ENCODE data around the gene ENGASE.
"Not testable (repeated sequence)": the region's sequence is repeated elsewhere in the genome, so short reads cannot be mapped to it uniquely, and the experiment has no call there.

ENGASE gene, protein sequence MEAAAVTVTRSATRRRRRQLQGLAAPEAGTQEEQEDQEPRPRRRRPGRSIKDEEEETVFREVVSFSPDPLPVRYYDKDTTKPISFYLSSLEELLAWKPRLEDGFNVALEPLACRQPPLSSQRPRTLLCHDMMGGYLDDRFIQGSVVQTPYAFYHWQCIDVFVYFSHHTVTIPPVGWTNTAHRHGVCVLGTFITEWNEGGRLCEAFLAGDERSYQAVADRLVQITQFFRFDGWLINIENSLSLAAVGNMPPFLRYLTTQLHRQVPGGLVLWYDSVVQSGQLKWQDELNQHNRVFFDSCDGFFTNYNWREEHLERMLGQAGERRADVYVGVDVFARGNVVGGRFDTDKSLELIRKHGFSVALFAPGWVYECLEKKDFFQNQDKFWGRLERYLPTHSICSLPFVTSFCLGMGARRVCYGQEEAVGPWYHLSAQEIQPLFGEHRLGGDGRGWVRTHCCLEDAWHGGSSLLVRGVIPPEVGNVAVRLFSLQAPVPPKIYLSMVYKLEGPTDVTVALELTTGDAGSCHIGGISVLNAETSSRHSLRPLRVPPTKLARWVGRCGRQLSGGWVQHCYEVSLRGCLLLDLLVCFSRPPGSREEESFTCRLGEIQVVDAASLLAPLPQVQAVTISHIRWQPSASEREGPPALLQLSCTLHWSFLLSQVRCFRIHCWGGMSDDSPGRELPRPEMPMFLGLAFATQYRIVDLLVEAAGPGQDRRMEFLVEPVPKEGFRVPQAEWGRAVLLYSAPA

DNA sequence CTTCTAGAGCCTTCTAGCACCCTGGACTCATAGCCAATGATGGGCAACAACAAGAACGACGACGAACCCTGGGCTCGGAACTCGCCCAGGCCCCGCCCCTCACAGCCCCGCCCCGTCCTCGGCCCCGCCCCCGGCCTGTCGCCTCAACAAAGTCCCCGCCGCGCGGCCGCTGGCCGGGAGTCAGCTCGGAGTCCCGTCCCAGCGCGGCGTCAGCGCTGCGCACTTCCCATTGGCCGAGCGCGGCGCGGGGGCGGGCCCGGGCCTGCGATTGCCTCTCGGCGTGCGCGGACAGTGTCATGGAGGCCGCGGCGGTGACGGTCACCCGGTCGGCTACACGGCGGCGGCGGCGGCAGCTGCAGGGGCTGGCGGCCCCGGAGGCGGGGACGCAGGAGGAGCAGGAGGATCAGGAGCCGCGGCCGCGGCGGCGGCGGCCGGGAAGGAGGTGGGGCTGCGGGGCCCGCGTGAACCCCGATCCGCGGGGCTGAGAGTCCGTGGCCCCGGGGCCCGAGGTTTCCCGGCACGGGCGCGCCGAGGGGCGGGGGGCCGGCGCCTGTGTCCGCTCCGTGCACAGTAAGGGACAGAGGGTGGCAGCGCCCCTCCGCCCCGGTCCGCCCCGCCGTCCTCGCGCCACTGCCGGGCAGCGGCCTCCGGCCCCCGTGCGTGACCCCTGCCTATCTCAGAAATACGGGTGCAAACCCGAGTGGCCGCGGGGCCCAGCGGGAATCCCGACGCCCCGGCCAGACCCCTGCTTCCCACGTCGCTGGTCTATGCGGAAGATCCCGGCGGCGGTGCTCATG is at the start of gene ENGASE:
TSS of gene ENGASE (plus strand) at position 176 of the 797 bp plus-strand sequence. CDS start at position 297, 121 bp downstream.
- DNase-seq (ENCODE audit: low read depth in 2 of 2): peak; percentile 80

DNA sequence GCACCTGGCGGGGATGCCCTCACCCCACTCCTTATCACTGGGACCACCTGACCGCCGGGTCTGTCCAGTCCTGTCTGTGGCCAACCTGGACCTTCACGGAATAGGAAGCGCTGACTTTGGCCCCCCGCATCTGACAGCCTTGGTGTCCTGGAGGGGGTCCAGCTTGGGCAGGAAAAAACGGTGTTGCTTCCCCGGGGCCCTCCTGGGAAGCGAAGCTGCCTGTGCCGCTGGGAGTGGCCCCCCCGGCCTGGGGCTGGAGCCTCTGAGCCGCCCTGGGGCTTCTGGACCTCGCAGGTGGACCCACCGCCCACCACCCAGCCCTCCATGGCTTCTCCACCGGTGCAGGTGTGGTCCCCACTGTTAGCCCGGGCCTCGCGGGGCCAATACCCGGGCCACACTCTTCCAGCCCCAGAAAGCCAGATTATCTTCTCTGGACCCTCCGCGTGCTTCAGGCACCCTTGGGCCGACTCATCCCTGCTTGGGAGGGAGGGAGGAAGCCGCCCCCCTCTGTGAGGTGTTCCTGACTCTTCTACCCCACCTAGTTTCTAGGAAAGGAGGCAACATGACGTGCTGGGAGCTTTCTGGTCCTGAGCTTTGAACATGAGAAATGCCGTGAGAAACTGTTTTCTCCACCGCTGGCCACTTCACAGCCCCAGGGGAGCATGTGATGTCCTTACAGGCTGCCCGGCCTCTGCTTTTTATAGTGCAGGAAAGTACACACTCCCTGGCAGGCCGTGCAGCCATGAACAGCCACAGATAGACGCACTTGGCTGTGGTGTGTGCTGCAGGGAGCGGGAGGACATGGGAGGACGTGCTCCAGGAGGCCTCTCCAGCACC is 49.5 kb upstream of the ENGASE start:
- no peak for DNase-seq (ENCODE audit: low read depth in 2 of 2)

DNA sequence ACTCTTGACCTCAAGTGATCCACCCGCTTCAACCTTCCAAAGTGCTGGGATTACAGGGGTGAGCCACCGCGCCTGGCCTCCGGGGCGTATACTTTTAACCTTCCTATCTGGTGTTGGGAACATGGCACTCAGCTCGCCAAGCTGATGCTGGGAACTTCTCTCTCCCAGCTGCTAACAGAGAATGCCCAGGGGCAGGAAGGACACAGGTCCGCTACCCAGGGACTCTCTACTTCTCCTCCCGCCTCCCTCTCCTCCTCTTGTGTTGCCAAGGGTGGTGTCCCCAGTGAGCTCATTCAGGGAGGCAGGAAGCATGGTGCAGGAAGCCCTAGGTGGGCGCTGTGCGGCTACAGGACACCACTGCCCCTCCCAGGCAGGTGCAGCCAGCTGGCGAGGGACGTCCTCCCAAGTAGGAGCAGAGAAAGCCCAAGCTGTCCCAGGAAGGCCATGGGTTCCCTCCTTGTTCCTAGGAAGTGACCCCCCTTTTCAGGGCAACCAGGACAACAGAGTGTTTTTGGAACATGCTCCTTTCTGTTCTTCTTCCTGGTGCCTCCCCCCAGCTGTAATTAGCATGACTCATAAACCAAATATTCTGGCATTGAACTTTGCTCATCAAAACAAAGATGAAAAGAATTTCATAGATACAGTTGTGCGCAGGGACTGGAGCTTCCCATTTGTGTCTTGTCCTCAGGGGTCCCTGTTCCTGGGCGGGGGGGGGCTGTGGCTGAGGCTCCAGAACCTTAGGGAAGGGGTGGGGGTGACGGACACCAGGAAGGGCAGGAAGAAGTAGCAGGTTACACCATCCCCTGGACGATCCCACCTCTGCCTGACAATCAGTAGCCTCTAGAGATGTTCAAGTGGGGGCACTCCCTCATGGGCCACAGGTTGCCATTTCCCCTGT is 48.0 kb upstream of the ENGASE start:
- no peak for DNase-seq (ENCODE audit: low read depth in 2 of 2)

DNA sequence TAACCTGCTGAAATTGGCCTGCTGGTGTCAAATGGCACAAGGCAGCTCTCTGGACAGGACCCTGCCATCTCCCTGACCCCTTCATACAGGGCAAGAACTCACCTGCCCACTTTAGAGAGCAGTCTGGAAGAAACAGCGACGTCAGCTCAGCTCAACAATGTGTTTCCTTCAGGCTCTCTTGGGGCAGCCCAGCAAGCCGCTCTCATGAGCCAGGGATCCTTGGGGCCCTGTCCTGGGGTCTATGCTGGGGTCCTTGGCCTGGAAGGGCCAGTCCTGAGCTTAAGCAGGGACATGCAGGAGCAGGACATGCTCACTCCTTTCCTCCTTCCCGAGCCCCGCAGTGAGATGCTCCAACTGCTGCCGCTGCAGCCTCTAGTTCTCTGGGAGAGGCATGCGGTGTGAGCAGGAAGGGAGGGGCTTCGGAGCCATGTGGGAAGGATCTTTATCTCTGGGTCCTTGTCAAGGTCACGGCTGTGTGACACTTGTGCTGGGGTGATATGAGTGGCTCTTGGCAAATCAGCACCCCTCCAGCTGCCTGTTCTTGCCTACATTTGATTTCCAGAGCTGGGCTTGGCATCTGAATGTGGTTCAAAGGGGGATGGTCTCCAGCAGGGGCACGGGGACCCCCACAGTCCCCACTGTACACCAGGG is 47.2 kb upstream of the ENGASE start:
- DNase-seq (ENCODE audit: low read depth in 2 of 2): no peak

DNA sequence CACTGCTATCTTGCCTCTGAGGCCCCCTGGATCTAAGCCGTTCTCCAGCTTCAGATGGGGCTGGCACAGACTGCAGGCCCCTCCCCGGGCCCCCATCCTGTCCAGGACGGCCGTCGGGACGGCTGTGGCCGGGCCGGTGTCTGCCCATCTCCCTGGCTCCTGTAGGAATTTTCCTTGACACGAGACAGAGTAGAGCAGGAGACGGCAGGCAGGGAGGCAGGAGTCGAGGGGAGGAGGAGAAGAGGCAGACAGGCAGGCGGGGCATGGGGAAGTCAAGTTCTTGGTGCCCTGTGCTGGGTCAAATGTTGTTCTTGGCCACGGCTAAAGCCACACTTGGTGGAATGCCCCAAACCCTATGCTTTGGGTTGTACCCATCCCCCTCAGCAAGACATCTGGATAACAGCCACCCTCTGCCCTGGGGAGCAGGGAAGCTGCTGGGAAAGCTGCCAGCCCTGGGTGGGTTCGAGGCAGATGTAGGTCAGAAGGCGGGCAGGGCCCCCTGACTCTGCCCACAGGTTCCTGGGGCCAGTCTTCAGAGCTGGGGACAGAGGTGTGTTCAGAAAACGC is 46.6 kb upstream of the ENGASE start:
- no peak for DNase-seq (ENCODE audit: low read depth in 2 of 2)

DNA sequence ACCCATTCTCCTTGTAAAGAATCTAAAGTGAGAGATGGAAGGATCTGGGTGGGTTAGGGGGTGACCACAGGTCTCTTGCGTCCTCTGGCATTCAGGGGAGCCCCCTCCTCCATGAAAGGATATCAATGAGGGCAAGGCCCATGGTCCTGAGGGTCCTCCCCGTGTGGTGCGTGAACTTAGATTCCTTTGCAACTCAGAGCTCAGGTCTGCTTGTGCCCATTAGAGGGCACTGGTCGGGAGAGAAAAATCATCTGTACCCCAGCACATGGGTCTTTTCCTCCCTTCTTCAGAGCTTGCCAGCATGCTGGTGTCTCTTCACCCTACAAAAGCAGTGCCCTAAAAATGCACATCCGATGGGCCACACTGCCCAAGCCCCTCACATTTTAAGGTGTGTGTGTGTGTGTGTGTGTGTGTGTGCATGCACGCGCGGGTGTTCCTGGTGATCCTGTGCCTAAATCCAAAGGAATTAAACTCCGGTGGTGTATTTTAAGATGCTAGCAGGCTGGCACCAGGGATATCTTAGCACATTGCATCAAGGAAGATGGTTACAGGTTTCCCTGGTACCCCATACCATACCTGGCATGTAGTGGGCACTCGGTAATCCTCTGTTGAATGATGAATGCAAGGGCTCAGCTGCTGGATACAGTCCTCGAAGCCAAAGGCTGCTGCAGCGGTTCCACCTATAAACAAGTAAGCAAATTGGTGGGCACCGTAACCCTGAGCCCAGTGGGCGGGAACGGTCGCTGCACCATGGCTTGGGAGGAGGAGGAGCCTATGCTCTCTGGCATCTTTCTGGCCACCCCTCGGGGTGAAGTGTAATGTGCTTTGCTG is 45.9 kb upstream of the ENGASE start:
- no peak for DNase-seq (ENCODE audit: low read depth in 2 of 2)

DNA sequence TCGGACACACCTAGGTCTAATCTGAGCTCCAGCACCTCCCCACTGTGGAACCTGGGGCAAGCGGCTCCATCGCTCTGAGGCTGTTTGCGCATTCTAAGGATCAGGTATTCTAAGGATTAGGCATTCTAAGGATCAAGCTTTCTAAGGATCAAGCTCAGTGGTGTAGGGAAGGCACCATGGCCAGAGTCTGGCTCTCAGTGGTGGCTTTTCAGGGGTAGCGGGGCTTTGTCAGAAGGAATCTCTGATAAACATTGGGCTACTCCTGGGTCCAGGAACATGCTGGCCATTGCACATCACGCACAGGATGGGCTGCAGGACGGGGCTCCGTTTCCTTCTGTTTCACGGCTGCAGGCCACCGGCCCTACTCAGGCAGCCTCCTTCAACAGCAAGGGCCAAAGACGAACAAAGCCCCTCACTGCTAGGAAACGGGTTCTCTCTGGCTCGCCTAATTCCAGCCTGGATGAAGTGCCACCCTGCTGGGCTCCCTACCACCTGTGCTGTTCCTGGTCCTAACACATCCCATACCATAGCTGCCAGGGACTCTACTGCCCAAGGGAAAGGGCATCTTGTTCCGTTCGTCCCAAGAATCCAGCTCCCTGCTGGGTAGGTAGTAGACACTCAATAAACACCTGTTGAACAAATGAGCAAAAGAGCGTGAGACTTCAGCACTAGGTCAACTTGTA is 45.2 kb upstream of the ENGASE start:
- no peak for DNase-seq (ENCODE audit: low read depth in 2 of 2)

DNA sequence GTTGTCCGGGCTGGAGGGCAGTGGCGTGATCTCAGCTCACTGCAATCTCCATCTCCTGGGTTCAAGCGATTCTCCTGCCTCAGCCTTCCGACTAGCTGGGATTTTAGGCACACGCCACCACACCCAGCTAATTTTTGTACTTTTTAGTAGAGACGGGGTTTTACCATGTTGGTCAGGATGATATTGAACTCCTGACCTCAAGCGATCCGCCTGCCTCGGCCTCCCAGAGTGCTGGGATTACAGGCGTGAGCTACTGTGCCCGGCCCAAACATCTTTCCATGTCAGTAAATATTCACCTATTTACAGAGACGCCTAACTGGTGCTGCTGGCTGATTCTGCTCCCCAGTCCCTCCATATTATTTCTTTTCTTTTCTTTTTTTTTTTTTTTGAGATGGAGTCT is 44.0 kb upstream of the ENGASE start:
- DNase-seq (ENCODE audit: low read depth in 2 of 2): not testable (repeated sequence)

DNA sequence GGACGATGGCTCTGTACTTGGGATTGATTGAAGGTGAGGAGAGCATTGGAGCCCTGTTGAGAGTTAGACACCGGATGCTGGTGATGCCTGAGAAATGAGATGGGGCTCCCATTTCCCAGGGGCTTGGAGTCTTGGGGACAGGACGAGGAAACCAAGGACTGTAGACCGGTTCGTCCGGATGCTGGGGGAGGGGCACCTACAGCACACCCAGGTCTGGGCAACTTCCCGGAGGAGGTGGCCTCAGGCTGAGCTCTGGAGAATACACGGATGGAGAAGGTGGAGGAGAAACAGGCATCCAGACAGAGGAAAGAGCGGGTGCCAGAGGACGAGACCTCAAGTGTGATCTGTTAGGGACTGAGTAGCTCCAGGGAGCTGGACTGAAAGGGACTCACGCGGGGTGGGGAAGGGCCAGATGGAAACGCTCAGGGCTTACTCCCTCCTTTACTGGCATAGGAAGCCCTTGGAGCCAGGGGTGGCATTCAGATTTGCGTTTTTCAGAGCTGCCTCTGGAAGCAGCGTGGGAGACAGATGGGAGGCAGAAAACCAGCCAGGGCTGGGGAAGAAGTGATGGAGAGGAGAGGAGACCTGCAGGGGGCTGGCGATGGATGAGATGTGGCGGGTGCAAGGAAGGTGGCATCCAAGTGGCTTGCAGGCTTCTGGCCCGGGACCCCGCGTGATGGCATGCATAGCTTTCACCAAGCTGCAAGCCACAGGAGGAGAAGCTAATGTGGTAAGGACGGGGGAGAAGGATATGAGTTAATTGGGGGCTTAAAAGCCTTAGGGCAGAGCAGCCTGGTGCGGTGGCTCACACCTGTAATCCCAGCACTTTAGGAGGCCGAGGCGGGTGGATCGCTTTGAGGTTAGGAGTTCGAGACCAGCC is 42.4 kb upstream of the ENGASE start:
- DNase-seq (ENCODE audit: low read depth in 2 of 2): no peak

DNA sequence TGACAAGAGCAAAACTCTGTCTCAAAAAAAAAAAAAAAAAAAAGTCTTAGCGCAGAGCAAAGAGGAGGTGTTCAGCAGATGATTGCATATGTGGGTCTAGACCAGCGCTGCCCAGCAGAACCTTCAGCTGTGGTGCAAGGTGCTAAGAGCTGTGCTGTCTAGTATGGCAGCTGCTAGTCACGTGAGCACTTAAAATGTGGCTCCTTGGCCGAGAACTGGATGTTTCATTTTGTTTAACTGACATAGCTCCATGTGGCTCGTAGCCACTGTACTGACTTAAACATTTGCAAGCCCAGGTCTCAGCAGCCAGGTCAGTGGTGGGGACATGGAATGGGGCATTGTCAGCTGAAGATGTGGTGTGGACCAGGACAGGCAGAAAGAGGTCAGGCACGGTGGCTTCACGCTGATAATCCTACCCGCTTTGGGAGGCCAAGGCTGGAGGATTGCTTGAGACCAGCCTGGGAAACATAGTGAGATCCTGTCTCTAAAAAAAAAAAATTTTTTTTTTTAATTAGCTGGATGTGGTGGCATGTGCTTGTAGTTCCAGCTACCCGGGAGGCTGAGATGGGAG is 41.5 kb upstream of the ENGASE start:
- DNase-seq (ENCODE audit: low read depth in 2 of 2): no peak

DNA sequence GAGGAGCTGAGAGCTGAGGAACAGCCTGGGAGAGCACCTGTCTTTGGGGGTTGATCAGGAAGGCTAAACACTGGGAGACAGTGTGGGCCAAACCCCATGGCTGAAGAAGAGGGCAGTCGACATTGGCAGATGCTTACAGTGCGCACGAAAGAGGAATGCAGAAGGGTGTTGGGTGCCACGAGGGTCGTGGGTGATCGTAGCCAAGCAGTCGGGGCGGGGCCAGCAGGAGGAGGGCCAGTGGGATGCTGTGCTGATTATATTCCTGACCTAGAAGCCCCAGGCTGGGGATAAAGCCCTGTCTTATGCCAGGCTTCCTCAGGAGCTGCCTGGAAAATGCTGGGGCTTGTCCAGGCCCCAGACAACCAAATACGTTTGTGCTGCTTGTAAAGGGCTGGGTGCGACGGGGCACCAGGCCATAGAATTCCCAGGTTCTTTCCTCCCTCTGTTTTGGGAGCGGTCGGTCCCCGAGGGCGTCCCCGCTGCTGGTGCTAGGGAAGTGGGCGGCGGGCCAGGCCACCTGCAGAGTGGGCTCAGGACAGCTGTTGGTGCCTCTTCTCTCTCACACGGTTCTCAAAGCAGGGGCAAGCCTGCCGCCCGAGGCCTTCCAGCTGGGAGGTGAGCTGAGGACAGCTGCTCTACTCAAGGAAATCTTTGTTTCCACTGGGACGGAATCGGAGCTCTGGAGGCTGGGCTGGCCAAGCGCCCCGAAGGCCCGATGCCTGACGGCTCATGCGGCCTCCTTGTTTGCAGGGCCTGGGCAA is 40.7 kb upstream of the ENGASE start:
- DNase-seq (ENCODE audit: low read depth in 2 of 2): no peak

DNA sequence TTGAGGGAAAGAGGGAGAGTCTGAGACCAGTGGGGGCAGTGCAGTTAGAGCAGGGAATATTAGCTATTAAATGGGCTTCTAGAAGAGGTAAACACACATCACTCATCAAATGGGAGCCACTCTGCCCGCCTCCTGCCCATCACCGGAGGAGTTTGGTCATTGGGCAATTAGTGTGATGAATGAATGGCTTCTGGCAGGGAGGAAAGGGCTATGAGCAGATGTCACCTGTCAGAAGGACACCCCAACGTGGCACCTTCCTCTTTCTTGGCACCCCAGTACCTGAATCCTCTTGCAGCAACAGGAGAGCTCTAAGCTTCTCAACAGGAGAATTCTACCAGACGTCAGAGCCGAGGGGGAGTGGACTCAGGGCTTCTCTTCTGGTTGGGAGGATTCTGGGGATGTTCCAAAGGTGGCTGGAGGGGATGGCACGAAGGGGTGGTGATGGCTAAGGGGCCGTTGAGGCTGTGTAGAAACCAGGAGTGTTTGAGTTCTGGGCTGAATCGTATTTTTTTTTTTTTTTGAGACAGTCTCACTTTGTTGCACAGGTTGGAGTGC is 39.6 kb upstream of the ENGASE start:
- DNase-seq (ENCODE audit: low read depth in 2 of 2): no peak

DNA sequence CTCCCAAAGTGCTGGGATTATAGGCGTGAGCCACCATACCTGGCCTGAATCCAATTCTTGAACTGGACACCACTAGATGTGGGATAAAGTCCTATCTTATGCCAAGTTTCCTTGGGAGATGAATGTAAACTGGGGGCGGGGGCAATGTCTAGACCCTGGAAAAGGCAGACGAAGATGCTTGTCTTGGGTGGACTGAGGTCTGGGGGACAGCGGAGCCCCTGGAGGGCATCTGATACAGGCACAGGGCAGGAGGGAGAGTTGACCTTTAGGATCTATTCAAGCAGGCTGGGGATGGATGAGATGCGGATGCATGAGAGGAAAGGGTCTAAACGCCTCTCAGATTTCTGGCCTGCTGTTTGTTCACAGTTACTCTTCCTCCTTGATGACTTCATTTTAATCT is 38.9 kb upstream of the ENGASE start:
- no peak for DNase-seq (ENCODE audit: low read depth in 2 of 2)

DNA sequence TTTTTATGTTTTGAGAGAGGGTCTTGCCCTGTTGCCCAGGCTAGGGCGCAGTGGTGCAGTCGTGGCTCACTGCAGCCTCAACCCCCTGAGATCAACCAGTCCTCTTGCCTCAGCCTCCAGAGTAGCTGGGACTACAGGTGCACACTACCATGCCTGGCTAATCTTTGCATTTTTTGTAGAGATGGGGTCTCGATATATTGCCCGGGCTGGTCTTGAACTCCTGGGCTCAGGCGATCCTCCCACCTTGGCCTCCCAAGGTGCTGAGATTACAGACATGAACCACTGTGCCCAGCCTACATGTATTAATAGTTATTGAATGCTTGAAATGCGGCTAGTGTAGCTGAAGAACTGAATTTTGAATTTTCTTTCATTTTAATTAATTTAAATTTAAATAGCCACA is 38.4 kb upstream of the ENGASE start:
- no peak for DNase-seq (ENCODE audit: low read depth in 2 of 2)

DNA sequence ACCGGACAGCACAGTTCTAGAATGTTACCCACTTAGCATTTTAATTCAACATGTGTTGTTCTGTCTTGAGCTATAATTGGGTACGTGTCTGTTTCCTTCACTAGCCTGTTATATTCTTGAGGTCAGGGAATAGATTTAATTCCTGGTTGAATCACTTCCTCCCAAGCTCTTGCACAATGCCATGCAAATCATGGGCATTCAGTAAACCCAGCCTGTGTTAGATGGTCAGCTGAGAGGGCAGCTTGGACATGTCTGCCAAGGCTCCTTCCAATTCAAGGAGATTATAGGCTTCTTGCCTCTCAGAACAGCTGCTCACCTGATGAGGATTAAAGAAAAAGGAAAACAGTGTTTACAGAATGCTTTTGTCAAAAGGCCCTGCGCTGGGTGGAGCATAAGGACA is 38.0 kb upstream of the ENGASE start:
- DNase-seq (ENCODE audit: low read depth in 2 of 2): no peak

Data from stimulated activated CD4-positive, alpha-beta T cell treated with anti-CD3 and anti-CD28 coated beads, Interleukin-1b, Interleukin-23, amount 100 ng/mL, for 1 hour (primary cell).